Glomerular visceral epithelial cell (primary cell): ENCODE results near the gene TTC39C.

Experiments used
- DNase-seq: peaks from one replicate; pipeline ENCODE4 v3.0.0-alpha.2; 2016; ENCODE audit errors: extremely low spot score

Gene TTC39C

DNA sequence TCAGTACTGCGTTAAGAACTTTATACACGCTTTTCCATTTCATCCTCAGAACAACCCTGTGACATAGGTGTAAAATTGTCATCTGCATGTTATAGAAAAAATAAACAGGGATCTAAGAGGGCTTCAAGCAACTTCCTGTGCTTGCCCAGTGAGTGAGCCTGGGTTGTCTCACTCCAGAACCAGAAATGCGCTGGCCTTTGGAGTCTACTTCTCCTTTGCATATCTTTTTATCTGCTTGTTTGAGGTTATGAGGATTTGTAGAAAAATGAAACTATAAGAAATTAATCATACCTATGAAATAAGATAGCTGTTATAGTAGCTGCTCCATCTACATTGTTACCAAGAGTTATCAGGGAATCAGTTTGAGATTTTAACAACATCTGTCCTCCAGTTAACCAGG, 69.0 kb downstream of the TTC39C start:
- no peak for DNase-seq

GRCh38 chr18:24086082-24086481, 71.5 kb downstream of the TTC39C start:
- no peak for DNase-seq

GRCh38 chr18:24089076-24089475, 74.5 kb downstream of the TTC39C start:
- no peak for DNase-seq

- DNase-seq, result no peak
Measured at GRCh38 chr18:24089515-24090337, 75.2 kb downstream of the TTC39C start.

- DNase-seq, result no peak
Measured at GRCh38 chr18:24090876-24091275, 76.3 kb downstream of the TTC39C start.

GRCh38 chr18:24094561-24094960, 80.0 kb downstream of the TTC39C start:
- DNase-seq, result no peak

- no peak for DNase-seq
Measured at GRCh38 chr18:24095976-24096375, 81.4 kb downstream of the TTC39C start.

DNA sequence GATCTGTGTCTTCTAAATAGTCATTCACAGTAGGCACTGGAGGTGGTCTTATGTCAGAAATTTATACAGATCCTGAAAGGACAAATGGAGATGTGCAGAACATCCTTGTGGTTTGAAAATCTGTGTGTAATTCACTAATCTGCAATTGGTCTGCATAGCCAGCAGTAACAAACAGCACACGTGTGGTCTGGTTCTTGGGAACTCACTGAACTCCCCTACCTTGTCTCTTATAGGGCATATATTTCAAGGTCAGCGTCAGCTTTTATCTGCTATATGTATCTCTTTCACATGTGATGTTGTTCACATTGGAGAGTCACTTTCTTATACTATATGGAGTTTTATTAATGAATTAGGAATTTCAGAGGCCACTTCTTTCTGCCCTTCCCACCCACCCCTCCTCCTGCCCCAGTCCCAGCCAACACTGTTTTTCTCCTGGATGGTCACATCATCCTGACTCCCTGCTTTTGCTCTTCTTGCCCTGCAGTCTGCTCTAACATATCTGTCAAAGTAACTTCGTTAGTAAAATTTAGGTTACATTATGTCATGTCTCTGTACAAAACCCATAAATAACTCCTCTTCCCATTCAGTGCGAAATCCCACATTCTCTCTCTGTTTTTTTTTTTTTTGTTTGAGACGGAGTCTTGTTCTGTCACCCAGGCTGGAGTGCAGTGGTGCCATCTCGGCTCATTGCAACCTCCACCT, 88.9 kb downstream of the TTC39C start:
- no peak for DNase-seq

- DNase-seq, result no peak
Measured at GRCh38 chr18:24104486-24104885, 89.9 kb downstream of the TTC39C start.

DNA sequence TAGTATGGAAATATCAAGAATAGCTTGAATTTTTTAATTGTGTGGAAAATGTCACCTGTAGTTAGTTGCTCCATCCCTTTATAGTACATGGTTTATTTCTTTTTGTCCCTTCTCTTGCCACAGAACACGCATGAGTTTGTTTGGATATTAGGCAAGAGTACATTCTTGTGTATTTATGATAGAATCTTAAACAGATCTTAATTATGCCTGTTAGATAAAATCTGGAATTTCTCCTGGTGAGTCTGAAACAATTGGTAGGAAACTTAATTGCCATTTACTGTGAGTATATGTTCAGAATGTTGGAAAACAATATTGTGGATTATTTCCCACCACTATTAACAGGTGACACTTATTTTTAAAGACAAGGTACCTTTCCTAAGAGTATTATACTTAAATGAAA, 94.1 kb downstream of the TTC39C start:
- DNase-seq, result no peak

- no peak for DNase-seq
Measured at GRCh38 chr18:24111936-24112335, 97.4 kb downstream of the TTC39C start.

GRCh38 chr18:24112464-24112863, 97.9 kb downstream of the TTC39C start:
- DNase-seq, result no peak

GRCh38 chr18:24112874-24113615, 98.5 kb downstream of the TTC39C start:
- DNase-seq, result peak; percentile 23

GRCh38 chr18:24114924-24115549, 100.5 kb downstream of the TTC39C start:
- no peak for DNase-seq

- DNase-seq, result no peak
Measured at GRCh38 chr18:24115628-24116027, 101.1 kb downstream of the TTC39C start.

DNA sequence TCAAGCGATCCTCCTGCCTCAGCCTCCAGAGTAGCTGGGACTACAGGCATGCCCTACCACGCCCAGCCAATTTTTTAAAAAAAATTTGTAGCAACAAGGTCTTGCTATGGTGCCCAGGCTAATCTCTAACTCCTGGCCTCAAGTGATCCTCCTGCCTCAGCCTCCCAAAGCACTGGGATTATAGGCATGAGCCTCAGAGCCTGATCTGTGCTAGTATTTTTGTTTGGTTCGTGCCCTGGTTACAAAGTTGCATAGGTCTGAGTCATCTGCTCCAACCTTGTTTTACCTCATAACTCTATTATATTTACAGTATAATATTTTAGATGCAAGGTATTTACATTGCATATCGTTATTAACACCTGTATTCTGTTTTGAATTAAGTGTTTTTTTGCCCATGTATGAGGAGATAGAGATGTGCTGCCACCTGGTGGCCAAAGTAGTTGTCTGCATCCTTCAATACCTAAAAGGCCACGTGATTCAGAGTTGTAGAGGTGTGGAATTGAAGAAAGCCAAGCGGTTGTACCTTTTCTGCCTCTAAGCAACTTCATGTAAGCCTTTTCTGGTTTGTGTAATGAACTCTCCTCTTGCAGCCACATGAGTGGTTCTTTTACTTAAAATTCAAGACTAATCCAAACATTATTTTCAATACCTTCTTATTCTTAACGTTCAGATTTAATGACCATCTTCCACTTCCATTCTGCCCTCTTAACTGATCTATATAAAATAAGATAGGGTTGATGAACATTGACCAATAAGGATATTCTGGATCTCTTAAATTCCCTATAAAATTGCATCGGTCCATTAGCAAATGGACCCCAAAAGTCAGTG, 104.4 kb downstream of the TTC39C start:
- peak; percentile 78 for DNase-seq

DNA sequence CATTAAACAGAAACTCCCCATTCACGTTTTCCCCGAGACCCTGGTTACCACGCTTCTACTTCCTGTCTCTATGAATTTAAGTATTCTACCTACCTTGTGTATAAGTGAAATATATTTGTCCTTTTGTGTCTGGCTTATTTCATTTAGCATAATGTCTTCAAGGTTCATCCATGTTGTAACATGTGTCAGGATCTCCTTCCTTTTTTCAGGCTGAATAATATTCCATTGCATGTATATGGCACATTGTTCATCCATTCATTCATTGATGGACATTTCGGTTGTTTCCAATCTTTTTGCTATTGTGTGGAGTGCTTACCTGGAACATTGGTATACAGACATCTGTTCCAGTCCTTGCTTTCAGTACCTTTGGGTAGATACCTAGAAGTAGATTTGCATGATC, 106.1 kb downstream of the TTC39C start:
- DNase-seq, result no peak

GRCh38 chr18:24121625-24122024, 107.1 kb downstream of the TTC39C start:
- DNase-seq, result no peak

DNA sequence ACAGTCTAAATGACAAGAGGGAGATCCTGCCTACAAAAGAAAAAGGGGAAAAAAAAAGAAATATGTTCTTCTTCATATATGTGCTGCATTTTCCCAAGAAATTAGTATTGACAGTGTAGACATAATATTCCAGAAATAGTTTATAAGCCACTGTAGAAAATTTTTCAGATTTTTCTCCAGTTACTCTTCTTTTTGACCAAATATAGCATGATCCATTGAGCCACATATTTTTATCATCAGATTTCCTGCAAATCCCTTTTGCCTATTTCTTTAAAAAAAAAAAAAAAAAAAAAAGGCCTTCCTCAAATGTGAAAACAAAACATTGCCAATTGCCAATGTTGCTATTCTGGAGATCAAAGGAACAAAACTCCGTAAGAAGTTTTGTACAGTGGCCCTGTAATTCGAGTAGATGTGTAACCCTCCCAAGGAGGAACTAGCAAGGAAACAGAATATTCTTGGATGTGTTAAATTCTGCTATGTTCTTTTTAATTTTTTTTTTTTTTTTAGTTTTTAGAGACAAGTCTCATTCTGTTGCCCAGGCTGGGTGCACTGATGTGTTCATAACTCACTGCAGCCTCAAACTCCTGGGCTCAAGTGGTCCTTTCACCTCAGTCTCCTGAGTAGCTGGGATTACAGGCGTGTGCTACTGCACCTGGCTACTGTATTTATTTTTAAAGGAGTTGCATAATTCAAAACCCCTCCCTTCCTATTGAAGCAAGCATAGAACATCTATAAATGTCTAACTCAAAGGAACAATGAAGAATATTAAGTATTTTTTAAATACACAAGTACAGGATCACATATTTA, 111.8 kb downstream of the TTC39C start:
- DNase-seq, result no peak

DNA sequence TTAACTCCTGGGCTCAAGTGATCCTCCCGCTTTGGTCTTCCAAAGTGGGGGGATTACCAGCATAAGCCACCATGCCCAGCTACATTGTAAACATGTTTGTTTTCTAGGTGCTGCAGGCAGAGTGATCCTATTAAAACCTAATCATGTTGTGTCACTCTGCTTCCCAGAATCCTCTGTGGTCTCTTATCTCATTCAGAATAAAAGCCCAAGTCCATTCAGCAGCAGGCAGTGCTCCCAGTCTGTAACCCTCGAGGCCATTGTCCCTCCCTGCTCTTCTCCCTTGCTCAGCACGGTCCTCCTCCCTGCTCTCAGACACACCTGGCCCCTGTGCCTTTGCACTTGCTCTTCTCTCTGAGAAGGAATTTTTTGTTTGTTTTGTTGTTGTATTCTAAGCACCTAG, 113.2 kb downstream of the TTC39C start:
- no peak for DNase-seq
